PC-9 (cell line): ENCODE measurements around the gene TMEM161A. TPM values are rescaled to one million over a fixed set of nuclear protein-coding genes. Genes with fewer than 3 reads are reported as not detected.

ENCODE experiments used
- BruUV-seq: library from RNA; stranded (reverse); fragments of 400-500 nt; replicated peaks from 2 replicates; lab custom pipeline; 2021; lab: Mats Ljungman, UMichigan
- CTCF ChIA-PET: fragments of 300-600 bp; sonication (Branson Sonifier 250); formaldehyde crosslinking; loops from one replicate; lab custom pipeline; 2022; ENCODE audit warnings: antibody characterized with exemption; lab: Charles Lee
- POLR2A ChIA-PET: fragments of 300-600 bp; sonication (Branson Sonifier 250); formaldehyde crosslinking; loops from one replicate; lab custom pipeline; 2022; ENCODE audit warnings: antibody characterized with exemption; ENCODE audit not compliant: unreplicated experiment; lab: Charles Lee
- DNase-seq, 2 experiments: peaks; one replicate each; pipeline versions ENCODE4 v3.0.0 to v3.0.0-alpha.2; 2015 to 2022; ENCODE audit warnings: mixed read lengths in 1 of 2
- H2AFZ ChIP-seq: fragments of 200-600 bp; sonication (generic); 2 replicates; pipeline ENCODE4 v1.8.1; 2017; ENCODE audit warnings: antibody characterized with exemption
- H3F3A ChIP-seq: fragments of 200-600 bp; sonication (generic); 2 replicates; pipeline ENCODE4 v1.8.1; 2017; ENCODE audit warnings: antibody characterized with exemption, mild to moderate bottlenecking, low read depth; ENCODE audit not compliant: insufficient read depth
- H3K27ac ChIP-seq: fragments of 200-600 bp; sonication (generic); 2 replicates; pipeline ENCODE4 v1.6.1; 2016; ENCODE audit warnings: mixed run types
- H3K27me3 ChIP-seq: fragments of 200-600 bp; sonication (generic); 2 replicates; pipeline ENCODE4 v1.6.1; 2016; ENCODE audit warnings: low read depth, mixed run types; ENCODE audit not compliant: insufficient read depth
- H3K36me3 ChIP-seq: fragments of 200-600 bp; sonication (generic); 2 replicates; pipeline ENCODE4 v1.6.1; 2016; ENCODE audit warnings: low read depth, mixed run types
- H3K4me1 ChIP-seq: fragments of 200-600 bp; sonication (generic); replicated peaks from 2 replicates; pipeline ENCODE4 v1.6.1; 2016; ENCODE audit warnings: mixed run types; ENCODE audit not compliant: insufficient read depth
- H3K4me2 ChIP-seq: fragments of 200-600 bp; sonication (generic); 2 replicates; pipeline ENCODE4 v1.6.1; 2017; ENCODE audit warnings: mixed run types
- H3K4me3 ChIP-seq: fragments of 200-600 bp; sonication (generic); 2 replicates; pipeline ENCODE4 v1.6.1; 2016; ENCODE audit warnings: mixed run types
- H3K79me2 ChIP-seq: fragments of 200-600 bp; sonication (generic); 2 replicates; pipeline ENCODE4 v1.6.1; 2017; ENCODE audit warnings: low read depth, mixed run types
- H3K9me2 ChIP-seq: fragments of 200-600 bp; sonication (generic); 2 replicates; pipeline ENCODE4 v1.8.1; 2017; ENCODE audit warnings: mild to moderate bottlenecking; ENCODE audit not compliant: insufficient read depth
- H3K9me3 ChIP-seq: fragments of 200-600 bp; sonication (generic); 2 replicates; pipeline ENCODE4 v1.8.1; 2016; ENCODE audit warnings: low read depth; ENCODE audit not compliant: insufficient read depth
- H4K20me1 ChIP-seq: fragments of 200-600 bp; sonication (generic); 2 replicates; pipeline ENCODE4 v1.8.1; 2017; ENCODE audit not compliant: insufficient read depth
- EZH2 ChIP-seq: fragments of 200-600 bp; sonication (generic); IDR thresholded peaks from 2 replicates; pipeline ENCODE4 v1.8.0; 2017; ENCODE audit warnings: antibody characterized with exemption, low read depth
- intact Hi-C: fragments of 100-400 bp; cut with micrococcal nuclease; formaldehyde crosslinking; loops from one replicate; pipeline ENCODE4 v1.10.0; 2022; ENCODE audit not compliant: unreplicated experiment
- total RNA-seq: library from RNA; stranded (reverse); gene quantifications from 2 replicates; pipeline ENCODE4 v1.2.3, GENCODE V29; 2021
- TF ChIP-seq, protein P1 (sequence below): fragments of 200-600 bp; sonication (generic); conservative IDR thresholded peaks from 2 replicates; pipeline ENCODE4 v1.6.1; 2017; ENCODE audit warnings: mixed run types, antibody characterized with exemption, mild to moderate bottlenecking, moderate library complexity

The TMEM161A gene
- total RNA-seq, 1 experiment from 2014 or later = 41.1 TPM

DNA sequence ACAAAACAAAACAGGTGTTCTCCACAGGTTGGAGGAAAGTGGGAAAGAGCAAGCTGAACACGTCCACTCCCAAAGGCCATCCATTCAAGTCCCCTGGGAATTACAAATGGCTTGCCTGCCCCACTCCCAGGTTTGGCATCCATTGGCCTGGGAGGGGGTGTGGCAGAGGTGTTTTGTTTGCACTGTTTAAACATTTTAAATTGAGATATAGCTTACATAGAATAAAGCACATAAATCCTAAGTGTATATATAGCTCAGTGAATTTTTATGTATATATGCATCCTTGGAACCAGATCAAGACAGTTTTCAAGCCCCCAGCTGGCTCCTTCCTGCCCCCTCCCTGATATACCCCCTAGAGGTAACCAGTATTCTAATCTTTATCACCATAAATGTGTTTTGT is 61.8 kb downstream of the TMEM161A start:
- Histone ChIP-seq H3K27me3 (no peaks in the 10 kb centered on the region), H2AFZ (no peak overlapping the region), H3K4me3 (no peak overlapping the region), H3F3A (no peaks in the 10 kb centered on the region; the same call in 1 of the 2 replicates), H3K36me3 (no peaks in the 10 kb centered on the region), H3K79me2 (no peaks in the 10 kb centered on the region), H3K9me3 (no peaks in the 10 kb centered on the region), H4K20me1 (peaks cover 4% of the 10 kb centered on the region; the same call in 1 of the 2 replicates), H3K4me1 (no peaks in the 10 kb centered on the region), H3K4me2 (no peak overlapping the region), H3K9me2 (no peaks in the 10 kb centered on the region), H3K27ac (no peak overlapping the region)
- ChIA-PET POLR2A (interaction anchor here (0.7 kb wide), 1 partner anchor 244 kb away, joined by 7 read pairs; no protein-coding TSS in a partner anchor), CTCF (interaction anchor here (0.7 to 0.8 kb wide), 2 partner anchors 21 to 277 kb away, joined by 3 read pairs; no protein-coding TSS in a partner anchor)
- intact Hi-C loops = no loop called here
- no TSS peak for BruUV-seq
- no peak for DNase-seq
- no peak for TF ChIP-seq EZH2
- TF ChIP-seq, protein P1, sequence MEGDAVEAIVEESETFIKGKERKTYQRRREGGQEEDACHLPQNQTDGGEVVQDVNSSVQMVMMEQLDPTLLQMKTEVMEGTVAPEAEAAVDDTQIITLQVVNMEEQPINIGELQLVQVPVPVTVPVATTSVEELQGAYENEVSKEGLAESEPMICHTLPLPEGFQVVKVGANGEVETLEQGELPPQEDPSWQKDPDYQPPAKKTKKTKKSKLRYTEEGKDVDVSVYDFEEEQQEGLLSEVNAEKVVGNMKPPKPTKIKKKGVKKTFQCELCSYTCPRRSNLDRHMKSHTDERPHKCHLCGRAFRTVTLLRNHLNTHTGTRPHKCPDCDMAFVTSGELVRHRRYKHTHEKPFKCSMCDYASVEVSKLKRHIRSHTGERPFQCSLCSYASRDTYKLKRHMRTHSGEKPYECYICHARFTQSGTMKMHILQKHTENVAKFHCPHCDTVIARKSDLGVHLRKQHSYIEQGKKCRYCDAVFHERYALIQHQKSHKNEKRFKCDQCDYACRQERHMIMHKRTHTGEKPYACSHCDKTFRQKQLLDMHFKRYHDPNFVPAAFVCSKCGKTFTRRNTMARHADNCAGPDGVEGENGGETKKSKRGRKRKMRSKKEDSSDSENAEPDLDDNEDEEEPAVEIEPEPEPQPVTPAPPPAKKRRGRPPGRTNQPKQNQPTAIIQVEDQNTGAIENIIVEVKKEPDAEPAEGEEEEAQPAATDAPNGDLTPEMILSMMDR = no peak

DNA sequence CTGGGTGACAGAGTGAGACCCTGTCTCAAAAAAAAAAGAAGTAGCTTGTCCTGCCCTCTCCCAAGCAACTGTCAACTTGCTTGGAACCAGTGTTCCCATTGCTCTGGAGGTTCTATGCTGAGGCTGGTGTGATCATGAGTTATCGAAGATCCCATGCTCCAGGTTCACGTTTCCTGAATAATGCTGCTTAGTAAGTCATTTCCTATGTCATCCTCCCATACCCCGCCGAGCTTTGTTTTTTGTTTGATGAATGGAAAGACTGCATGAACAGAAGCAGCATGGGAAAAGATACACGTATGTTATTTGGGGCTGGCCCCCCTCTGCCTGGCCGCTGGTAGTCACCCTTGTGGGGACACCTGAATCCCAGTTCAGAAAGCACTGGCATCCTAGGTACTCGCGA is 63.2 kb downstream of the TMEM161A start:
- CTCF ChIA-PET = no interaction called here
- BruUV-seq = no TSS peak
- intact Hi-C loops = no loop called here
- no peaks in the 10 kb centered on the region for H3K27me3 ChIP-seq
- no peaks in the 10 kb centered on the region for H3K4me1 ChIP-seq
- TF ChIP-seq, protein P1 = no peak
- no peak for TF ChIP-seq EZH2
- no peaks in the 10 kb centered on the region; the same call in 1 of the 2 replicates for H3F3A ChIP-seq
- H3K4me2 ChIP-seq = no peak overlapping the region
- no peak overlapping the region for H3K4me3 ChIP-seq
- H4K20me1 ChIP-seq = peaks cover 4% of the 10 kb centered on the region; the same call in 1 of the 2 replicates
- H2AFZ ChIP-seq = no peak overlapping the region
- POLR2A ChIA-PET = no interaction called here
- DNase-seq = no peak
- H3K79me2 ChIP-seq = no peaks in the 10 kb centered on the region
- no peaks in the 10 kb centered on the region for H3K36me3 ChIP-seq
- H3K9me2 ChIP-seq = no peaks in the 10 kb centered on the region
- H3K9me3 ChIP-seq = no peaks in the 10 kb centered on the region
- no peak overlapping the region for H3K27ac ChIP-seq

DNA sequence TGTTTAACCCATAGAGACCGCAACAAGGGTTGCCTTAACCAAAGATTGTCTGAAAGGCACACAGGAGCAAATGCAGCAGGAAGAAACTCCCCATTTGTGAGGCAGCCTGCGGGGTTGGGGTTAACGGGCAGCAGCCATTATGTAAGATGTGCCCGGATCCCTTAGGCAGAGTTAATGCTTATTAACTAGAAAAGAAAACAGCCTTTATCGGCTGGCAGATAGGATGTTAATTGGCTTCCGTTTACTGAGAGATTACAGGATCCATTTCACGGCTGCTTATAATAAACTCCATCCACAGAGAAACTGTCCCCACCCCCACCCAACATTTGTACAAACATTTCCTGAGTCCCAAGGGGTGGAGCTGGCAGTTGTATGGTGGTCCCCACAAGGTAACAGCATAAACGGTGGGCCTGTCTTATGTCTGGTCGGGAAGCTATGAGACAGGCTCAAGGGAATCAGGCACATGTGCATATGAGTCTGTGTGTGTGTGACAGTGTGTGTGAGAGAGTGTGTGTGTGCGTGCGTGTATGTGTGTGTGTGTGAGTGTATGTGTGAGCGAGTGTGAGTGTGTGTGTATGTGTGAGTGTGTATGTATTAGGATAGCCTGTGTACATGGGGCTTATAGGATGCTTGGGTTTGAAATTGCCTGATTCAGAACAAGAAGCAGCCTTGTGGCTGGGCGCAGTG is 63.9 kb downstream of the TMEM161A start:
- Histone ChIP-seq H3K4me3 (no peak overlapping the region), H3K9me3 (no peaks in the 10 kb centered on the region), H2AFZ (no peak overlapping the region), H3K79me2 (no peaks in the 10 kb centered on the region), H3K9me2 (no peaks in the 10 kb centered on the region), H3F3A (no peaks in the 10 kb centered on the region; the same call in 1 of the 2 replicates), H3K27ac (no peak overlapping the region), H3K4me2 (no peak overlapping the region), H3K4me1 (no peaks in the 10 kb centered on the region), H3K27me3 (no peaks in the 10 kb centered on the region), H3K36me3 (no peaks in the 10 kb centered on the region), H4K20me1 (peaks cover 1% of the 10 kb centered on the region; the same call in 1 of the 2 replicates)
- TF ChIP-seq, protein P1 = no peak
- TF ChIP-seq EZH2 = no peak
- no TSS peak for BruUV-seq
- no peak for DNase-seq
- CTCF ChIA-PET = no interaction called here
- POLR2A ChIA-PET = no interaction called here
- intact Hi-C loops = no loop called here
